A172 (cell line): Measurements from ENCODE around the gene UGT2B11. TPM values are rescaled to one million over a fixed set of nuclear protein-coding genes. Genes with fewer than 3 reads are reported as not detected.
"Not testable (repeated sequence)": the region's sequence is repeated elsewhere in the genome, so short reads cannot be mapped to it uniquely, and the experiment has no call there.

Source experiments
- DNase-seq: peaks from one replicate; pipeline ENCODE4 v3.0.0-alpha.2; 2015; ENCODE audit warnings: low spot score
- total RNA-seq: library from RNA; depleted of rRNA; stranded (reverse); fragments of >200 nt; shearing (Covaris generic); gene quantifications from 2 replicates; pipeline ENCODE4 v1.2.3, GENCODE V29; 2014; rRNA removed

The UGT2B11 gene
- total RNA-seq, 1 experiment from 2014 or later, result not detected

DNA sequence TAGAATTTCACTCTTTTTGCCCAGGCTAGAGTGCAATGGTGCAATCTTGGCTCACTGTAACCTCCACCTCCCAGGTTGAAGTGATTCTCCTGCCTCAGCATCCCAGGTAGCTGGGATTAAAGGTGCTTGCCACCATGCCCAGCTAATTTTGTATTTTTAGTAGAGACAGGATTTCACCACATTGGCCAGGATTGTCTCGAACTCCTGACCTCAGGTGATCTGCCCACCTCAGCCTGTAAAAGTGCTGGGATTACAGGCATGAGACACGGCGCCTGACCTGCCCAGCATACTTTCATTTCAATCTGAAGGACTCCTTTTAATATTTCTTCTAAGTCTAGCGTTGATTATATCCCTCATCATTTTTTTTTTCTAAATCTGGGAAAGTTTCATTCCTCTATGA, 45.4 kb downstream of the UGT2B11 start:
- not testable (repeated sequence) for DNase-seq

DNA sequence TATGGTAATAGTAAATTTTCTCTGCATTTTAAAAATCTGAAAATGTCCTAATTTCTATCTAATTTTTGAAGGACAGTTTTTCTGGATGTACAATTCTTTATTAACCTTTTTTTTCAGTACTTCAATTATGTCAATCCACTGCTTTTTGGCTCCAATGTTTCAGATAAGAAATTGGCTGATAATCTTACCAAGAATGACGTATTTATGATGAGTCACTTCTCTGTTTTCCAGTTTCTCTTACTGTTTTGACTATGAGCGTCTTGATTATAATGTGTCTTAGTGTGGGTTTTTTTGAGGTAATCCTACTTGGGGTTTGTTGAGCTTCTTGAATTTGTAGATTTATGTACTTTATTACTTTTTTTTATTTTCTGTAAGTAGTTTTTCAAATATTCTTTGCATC, 47.2 kb downstream of the UGT2B11 start:
- DNase-seq, result peak; percentile 8

- not testable (repeated sequence) for DNase-seq
Observed at GRCh38 chr4:69166376-69166775, 48.2 kb downstream of the UGT2B11 start.

GRCh38 chr4:69165707-69166106, 48.8 kb downstream of the UGT2B11 start:
- not testable (repeated sequence) for DNase-seq

DNA sequence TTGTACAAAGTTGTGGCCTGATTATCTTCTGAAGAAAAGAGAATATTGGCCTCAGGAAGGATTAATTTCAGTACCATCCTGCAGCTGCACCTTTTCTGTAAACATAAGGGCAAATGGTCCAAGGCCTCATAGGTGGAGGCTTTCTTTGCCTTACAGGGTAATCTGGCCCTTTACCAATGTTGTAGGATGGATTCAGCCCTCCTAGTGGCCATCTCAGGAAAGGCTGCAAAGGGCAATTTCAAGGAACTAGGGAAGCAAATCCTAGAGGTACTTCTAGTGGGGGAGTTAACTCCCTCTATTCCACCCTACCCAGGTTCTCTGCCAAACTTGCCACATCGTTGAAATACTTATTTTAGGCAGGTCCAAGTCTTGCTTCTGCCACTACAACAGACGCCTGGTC, 57.6 kb downstream of the UGT2B11 start:
- peak; percentile 1 for DNase-seq

DNA sequence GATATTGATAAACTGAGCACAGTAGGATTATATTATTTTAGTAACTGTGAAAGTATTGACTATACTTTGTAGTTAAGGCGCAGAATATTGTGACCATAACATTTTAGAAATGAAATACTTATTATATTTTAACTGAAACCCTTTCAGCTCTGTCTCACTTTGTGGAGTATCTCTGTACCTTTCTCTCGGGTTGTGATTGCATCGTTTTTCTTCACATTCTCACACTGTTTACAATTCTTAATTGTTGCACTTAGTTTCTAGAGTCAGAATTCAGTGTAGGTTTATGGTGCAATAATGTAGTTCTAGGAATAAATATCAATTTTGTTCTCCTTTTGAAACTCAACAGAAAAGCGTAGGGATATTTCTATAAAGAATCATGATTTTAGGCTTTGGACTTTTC, 60.5 kb downstream of the UGT2B11 start:
- no peak for DNase-seq

Other genes with a start within 250 kb of the UGT2B11 start
- gene UGT2B7, start 118.3 kb downstream of the UGT2B11 start, total RNA-seq, result 0.22 TPM in 1 of 2 replicates, not detected in the other
- not detected in 2 replicates for gene UGT2B28, start 65.7 kb upstream of the UGT2B11 start, total RNA-seq